CD4-positive, alpha-beta T cell treated with Interleukin-15 for 1 hour (primary cell): ENCODE data around the gene PLXNB3.

ENCODE experiments used
- DNase-seq: peaks from one replicate; pipeline ENCODE4 v3.0.0-alpha.2; 2020

Gene PLXNB3

DNA sequence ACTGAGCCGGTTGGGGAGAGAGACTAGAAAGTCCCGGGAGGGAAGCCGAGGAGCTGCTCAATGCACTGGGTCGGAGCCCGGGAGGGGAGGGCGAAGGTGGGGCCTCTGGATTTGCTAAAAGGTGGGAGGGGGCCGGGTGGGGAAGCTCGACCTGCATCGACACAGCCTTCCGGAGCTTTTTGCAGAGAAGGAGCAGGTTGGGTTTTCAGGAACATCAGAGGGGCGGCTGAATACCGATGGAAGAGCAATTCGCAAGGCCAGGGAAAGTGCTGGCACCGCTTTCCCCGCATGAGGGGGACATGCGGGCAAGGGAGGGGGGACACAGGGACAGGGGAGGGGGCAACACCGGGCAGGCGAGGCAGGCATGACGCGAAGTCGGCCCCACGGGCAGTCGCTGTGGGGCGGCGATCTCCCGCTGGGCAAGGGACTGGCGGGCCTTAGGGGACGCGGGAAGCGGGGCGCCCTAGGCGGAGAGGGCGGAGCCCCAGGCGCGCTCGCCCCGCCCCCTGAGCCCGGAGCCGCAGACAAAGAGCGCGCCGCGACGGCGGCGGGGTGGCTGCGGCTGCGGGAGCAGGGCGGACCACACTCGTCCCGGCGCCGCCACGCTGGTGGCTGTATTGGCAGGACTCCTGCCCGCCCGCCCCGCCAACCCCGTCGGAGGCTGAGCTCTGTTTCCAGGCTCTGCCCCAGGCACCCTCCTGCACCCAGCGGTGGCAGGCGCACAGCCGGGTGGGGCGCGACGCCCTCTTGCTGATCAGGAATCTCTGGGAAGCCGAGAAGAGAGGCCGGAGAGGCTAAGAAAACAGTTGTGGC, 54.7 kb downstream of the PLXNB3 start:
- peak; percentile 54 for DNase-seq

DNA sequence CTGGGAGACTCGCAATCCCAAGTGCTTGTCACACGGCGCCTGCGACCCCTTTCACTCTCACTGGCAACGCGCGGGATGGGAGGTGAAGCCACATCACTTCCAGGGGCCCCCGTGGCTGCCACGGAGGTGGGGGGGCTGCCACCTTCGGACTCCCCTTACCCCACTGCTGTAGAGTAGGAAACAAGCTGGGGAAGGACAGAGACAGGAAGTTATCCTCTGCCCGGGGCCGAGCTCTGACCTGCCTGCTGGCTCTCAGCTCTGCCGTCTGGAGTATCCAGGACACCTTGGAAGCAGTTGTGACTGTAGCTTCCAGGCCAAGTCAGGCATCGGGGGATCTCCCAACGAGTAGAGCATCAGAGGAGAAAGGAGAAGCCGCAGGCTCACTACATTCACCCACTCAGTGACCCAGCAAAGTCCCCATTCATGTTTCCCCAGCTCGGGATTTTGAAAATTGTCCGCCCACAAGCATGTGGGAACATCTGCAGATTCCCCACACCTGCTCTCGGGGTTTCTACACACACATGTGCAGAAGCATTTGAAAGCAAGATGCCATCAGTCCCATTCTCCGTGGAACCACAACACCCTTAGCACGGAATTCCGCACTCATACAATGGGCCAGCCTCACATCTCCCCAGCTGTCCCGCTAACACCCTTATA, 55.5 kb downstream of the PLXNB3 start:
- no peak for DNase-seq

- no peak for DNase-seq
These were observed 56.6 kb downstream of the PLXNB3 start for GRCh38 chrX:153820601-153821000.

DNA sequence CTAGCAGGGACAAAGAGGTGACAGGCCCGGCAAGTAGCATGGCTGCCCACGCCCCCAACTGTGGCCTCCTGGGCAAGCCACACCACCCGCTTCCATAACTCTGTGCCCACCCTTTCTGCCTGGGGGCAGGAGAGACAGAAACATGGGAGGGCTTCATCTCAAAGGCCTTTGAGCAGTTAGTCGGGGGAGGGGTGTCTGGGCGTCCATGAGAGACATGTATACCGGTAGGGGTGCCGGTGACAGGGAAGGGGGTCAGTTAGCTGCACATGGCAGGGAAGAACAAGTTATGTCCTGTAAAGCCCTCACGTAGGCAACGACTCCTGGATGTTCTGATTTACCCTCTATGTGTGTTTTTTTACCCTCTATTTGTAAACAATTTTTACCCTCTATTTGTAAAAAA, 57.0 kb downstream of the PLXNB3 start:
- DNase-seq = no peak

DNA sequence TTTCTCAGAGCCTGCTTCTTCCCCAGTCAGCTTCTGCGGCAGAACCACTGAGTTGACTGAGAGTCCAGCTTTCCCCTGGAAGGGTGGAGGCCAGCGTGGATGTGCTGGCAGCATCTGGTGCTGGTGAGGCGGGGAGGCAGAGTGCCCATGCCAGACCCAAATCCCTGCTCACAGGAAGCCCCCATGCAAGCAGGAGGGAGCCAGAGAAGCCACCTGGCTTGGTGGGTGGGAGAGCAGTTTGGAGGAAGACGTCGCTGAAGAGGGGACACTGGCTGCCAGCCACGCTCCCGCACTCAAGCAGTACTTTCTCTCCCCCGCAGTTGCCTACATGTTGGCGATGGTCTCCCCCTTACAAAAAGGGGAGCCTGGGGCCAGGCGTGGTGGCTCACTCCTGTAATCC, 60.3 kb downstream of the PLXNB3 start:
- no peak for DNase-seq

DNA sequence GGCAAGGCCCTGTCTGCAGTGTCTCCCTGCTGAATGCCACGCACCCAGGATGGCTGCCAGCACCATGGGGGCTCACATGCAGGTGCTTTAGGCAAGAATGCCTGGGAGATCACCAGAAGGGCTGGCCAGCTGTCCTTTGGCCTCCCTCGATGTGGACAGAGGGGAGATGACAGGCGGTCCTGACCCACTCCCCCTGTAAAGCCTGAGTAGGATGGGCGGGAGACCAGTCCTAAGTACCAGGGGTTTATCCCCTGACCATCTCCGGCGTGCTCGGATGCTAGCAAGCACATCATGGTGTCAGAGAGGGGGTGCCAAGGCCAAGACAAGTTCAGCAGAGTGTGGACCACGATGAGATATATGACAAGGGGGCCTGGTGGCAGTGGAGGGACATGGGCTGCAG, 61.0 kb downstream of the PLXNB3 start:
- DNase-seq = no peak
